C4-2B (cell line): ENCODE results near the gene IRF1.

Experiments used
- ZFX ChIP-seq: fragments of 450-650 bp; IDR thresholded peaks from 2 replicates; pipeline ENCODE4 v1.6.1; 2017
- TF ChIP-seq, protein P1 (sequence below): fragments of 450-650 bp; conservative IDR thresholded peaks from 2 replicates; pipeline ENCODE4 v1.5.1; 2017; ENCODE audit warnings: mild to moderate bottlenecking

DNA sequence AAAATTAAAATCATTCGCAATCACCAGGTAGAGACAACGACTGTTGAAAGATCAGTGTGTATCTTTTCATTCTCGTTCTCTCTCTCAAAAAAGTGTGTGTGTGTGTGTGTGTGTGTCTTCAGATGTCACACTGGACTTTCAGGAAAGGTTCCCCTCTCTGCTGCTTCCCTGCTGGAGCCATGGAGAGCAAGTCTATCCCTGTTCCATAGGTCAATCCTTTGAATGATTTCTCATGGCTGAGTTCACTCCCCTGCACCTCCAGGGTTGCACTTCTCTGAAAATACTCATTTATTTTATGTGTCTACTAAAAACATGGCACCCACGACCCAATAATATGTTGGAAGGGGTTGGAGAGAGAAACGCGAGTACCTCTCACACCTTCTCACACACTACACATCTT, 28.2 kb downstream of the IRF1 start:
- TF ChIP-seq, protein P1, sequence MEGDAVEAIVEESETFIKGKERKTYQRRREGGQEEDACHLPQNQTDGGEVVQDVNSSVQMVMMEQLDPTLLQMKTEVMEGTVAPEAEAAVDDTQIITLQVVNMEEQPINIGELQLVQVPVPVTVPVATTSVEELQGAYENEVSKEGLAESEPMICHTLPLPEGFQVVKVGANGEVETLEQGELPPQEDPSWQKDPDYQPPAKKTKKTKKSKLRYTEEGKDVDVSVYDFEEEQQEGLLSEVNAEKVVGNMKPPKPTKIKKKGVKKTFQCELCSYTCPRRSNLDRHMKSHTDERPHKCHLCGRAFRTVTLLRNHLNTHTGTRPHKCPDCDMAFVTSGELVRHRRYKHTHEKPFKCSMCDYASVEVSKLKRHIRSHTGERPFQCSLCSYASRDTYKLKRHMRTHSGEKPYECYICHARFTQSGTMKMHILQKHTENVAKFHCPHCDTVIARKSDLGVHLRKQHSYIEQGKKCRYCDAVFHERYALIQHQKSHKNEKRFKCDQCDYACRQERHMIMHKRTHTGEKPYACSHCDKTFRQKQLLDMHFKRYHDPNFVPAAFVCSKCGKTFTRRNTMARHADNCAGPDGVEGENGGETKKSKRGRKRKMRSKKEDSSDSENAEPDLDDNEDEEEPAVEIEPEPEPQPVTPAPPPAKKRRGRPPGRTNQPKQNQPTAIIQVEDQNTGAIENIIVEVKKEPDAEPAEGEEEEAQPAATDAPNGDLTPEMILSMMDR, result no peak
- no peak for TF ChIP-seq ZFX
